GM20000 (cell line): Measurements from ENCODE around the gene SLC18A2.

Source experiments
- DNase-seq: peaks from one replicate; pipeline ENCODE4 v3.0.0; 2012; ENCODE audit warnings: low spot score
- CTCF ChIP-seq: IDR thresholded peaks from 2 replicates; pipeline ENCODE4 v1.5.1; 2012; ENCODE audit warnings: mild to moderate bottlenecking, control low read depth; ENCODE audit errors: extremely low read depth, missing control alignments

SLC18A2 gene

GRCh38 chr10:117215079-117215478, 25.8 kb upstream of the SLC18A2 start:
- no peak for DNase-seq
- no peak for TF ChIP-seq CTCF

- no peak for TF ChIP-seq CTCF
- DNase-seq: no peak
These were observed 24.9 kb upstream of the SLC18A2 start for GRCh38 chr10:117216028-117216427.

- TF ChIP-seq CTCF: peak; percentile 100
- peak; percentile 89 for DNase-seq
These were observed 24.2 kb upstream of the SLC18A2 start for GRCh38 chr10:117216611-117217195.

- no peak for TF ChIP-seq CTCF
- peak; percentile 59 for DNase-seq
These were observed 23.6 kb upstream of the SLC18A2 start for GRCh38 chr10:117217196-117217761.

- TF ChIP-seq CTCF: no peak
- no peak for DNase-seq
These were observed 22.3 kb upstream of the SLC18A2 start for GRCh38 chr10:117218654-117219053.

GRCh38 chr10:117221156-117221711, 19.7 kb upstream of the SLC18A2 start:
- no peak for TF ChIP-seq CTCF
- DNase-seq: no peak

GRCh38 chr10:117222552-117222951, 18.4 kb upstream of the SLC18A2 start:
- no peak for TF ChIP-seq CTCF
- DNase-seq: no peak
